NCI-H1694 treated with DMSO at 0.1 percent for 48 hours (cell line): ENCODE data around the gene HOXB5.

Experiments
- DNase-seq: peaks from one replicate; lab custom pipeline; 2025; lab: John Stamatoyannopoulos, UW

HOXB5 gene

DNA sequence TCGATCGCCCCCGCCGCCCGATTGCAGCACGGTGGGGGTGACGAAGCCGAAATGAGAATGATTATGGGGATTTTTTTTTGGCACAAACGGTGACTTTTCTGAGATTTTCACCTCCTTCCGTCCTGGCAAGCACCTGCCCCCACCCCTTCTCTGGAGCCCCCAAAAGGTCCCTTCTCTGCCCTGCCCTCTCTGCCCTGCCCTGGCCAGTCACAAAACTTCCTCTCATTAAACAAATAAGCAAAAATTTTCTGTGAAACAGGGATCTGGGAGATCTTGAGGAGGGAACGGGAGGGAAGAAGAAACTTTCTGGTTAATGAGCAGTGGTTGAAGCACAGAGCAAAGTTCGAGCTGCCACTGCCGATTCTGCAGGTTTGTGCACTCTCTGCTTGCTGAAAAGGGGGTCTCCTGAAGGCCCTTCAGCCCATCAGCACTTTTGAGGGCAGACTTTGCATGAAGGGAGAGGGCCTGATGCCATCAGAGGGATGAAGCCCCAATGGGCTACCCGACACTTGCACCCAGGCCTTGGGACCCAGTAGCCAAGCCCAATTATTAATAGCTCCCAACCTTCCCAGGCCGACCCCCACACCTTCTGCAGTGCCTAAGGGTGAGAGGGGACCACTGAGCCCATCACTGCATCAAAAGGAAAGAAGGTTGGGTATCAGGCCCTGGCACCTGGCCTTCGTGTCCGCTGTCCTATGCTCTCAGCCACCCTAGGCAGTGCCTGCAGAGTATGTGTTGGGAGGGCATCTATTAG is 22.6 kb upstream of the HOXB5 start:
- DNase-seq = no peak

DNA sequence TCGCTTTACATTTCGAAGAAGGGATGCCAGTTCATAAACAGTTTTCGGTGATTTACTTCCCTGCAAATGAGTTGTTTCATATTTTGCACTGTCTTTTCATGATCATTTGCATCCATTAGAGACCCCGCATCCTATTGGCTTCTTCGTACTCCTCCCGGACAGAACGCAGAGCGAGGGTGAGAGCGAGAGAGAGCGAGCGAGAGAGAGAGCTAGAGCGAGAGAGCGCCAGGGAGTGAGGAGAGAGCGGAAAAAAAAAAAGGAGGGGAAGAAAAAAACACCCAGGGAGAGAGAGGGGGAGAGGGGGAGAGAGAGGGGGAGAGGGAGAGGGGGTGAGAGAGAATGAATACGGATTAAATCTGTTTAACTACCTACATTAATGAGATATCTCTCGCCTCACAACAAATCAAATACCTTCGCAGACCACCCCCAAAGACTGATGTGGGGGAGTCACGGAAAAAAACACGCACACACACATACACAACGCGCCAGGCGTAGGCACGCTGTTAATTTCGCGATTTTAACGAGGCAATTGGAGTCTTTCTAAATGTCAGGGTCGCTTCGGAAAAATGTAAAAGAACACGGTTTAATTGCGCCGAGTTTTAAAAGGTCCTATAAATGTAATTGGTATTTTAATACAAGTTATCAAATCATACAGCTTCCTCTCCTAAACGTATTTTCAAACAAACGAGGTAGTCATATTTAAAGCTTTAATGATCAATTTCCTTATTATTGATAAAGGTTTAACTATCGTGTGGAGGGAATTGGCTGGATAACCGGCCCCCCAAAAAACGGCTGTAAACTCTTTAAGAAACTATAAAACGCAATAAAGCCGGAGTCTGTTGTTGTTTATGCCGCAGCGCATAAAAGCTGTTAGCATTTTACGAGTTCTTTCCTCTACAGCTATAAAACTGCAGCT is 21.7 kb upstream of the HOXB5 start, which contains the start of gene HOXB8:
Gene HOXB8, minus strand, starts transcription at position 246 of the 916 bp plus-strand sequence. CDS start 588 bp downstream, outside the sequence.
- DNase-seq = no peak

DNA sequence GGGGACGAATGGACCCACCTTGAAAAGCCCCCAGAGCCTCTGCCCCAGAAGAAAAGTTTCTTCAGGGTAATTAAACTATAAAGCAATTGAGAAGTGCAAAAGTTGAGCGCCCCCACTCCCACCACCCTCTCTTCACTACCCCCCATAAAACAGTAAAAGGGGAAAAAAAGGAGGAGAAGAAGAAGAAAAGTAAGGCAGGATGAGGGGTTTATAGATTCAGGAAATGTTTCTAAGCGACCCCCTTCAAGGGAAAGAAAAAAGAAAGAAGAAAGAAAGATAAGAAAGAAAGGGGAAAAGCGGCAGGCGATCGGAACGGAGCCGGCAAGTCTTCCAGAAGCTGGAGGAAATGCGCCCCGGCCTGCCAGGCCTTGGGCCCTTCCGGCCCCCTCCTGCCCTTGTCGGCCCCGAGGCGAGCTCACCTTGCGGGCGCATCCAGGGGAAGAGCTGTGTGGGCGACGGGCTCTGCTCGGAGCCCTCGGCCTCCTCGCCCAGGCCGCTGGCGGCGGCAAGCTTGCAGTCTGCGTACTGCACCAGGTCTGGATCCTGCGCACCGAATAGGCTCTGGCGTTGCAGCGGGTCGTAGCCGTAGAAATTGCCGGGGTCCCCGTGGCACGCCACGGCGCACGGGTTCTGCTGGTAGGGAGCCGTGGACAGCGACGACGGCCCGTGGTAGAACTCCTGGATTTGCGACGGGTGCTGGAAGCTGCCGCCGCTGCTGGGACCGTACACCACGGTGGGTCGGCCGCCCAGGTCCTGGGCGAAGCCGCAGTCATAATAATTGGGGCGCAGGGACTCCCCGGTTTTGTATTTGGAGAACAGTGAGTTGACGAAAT is 20.5 kb upstream of the HOXB5 start:
- DNase-seq = no peak

DNA sequence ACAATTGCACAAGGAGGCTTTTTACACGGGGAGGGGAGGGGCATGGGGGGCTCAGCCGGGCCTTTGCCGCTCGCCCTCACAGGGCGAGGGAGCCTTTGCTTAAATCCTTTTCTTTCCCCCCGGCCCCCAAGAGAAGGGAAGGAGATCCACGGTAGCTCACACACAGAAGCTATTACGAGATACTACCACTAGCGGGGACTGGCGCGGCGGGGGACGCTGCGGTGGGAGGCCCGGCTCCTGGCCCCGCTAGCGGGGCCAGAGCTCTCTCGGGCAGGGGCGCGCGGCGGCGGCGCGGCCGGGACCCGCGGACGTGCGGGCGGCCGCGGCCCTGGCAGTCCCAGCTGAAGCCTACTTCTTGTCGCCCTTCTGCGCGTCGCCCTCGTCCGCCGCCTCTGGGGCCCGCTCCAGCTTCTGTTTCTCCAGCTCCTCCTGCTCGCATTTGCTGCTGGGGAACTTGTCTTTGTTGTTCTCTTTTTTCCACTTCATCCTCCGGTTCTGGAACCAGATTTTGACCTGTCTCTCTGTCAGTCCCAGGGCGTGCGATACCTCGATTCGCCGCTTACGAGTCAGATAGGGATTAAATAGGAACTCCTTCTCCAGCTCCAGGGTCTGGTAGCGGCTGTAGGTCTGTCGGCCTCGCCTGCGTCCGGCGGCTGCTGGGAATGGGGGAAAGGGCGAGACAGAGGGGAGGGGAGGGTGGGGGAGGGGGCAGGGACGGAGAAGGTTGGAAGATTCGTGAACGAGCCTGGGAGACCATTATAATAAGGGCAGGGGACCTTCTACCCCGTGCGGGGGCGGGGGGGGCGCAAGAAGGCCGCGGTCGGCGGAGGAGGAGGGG is 19.5 kb upstream of the HOXB5 start:
- DNase-seq = peak; percentile 64

DNA sequence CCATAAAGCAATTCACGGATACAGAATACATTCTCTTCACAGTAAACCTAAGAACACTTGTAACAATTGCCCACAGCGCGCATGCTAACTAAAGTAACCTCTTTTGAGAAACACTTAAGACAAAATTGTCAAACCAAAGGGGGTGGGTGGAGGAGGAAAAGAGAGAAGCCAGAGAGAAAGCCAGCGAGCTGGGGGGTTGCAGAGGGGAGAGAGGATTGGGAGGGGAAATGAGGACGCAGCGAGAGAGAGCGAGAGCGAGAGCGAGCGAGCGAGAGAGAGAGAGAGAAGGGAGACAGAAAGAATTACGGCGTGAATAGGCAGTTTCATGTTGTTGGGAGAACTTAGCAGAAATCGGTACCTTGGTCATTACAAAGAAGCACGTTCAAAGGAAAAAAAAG is 18.9 kb upstream of the HOXB5 start:
- peak; percentile 64 for DNase-seq

DNA sequence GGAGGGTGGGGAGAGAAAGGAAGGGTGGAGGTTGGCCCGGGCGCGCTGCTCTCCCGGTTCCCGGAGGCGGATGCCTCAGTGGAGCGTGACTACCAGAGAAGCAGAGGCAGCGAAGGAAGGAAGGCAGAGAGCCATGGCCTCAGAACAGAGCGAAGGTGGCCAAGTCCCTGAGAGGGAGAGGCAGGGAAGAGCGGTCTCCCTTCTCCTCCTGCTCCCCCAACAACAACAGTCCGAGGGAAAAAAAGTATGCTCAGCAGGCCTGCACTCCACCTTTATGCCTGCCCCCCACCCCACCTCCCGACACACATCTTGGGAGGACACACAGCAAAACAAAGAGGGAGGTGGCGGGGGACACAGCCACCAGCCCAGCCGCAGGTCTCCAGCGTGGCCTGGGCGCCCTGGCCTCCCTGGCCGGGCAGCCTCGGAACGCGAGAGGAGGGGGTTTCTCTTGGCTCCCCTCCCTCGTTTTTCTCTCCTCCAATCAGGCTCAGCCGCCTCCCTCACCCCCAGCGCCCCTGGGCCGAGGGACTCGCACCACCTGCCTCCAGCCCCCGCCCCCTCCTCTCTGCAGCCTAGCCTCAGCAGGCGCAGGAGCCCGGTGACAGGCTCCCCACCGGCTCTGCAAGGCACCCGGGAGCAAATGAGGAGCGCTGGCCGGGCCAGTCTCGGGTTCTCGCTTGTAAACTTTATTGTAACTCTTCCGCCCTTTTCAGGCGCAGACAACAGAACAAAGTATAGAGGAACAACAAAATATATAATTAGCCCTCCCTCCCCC is 18.3 kb upstream of the HOXB5 start:
- DNase-seq = peak; percentile 45

DNA sequence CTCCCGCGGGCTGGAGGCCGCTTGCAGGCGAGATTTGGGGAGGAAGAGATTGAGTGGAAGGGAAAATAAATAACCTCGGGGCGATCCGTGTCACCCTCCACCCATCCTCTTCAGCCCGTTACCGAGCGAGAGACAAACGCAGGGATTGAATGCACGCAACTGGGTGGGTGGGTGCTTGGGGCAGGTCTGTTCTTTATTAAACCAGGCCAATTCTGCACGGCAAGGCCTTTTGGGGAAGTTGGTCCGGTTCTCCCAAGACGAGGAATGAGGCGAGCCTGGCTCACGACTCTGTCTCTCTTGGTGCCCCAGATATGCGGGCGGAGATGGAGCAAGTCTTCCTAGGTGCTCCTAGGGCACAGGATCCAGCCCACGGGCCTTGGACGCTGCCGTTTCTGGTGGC is 17.6 kb upstream of the HOXB5 start:
- DNase-seq = no peak

DNA sequence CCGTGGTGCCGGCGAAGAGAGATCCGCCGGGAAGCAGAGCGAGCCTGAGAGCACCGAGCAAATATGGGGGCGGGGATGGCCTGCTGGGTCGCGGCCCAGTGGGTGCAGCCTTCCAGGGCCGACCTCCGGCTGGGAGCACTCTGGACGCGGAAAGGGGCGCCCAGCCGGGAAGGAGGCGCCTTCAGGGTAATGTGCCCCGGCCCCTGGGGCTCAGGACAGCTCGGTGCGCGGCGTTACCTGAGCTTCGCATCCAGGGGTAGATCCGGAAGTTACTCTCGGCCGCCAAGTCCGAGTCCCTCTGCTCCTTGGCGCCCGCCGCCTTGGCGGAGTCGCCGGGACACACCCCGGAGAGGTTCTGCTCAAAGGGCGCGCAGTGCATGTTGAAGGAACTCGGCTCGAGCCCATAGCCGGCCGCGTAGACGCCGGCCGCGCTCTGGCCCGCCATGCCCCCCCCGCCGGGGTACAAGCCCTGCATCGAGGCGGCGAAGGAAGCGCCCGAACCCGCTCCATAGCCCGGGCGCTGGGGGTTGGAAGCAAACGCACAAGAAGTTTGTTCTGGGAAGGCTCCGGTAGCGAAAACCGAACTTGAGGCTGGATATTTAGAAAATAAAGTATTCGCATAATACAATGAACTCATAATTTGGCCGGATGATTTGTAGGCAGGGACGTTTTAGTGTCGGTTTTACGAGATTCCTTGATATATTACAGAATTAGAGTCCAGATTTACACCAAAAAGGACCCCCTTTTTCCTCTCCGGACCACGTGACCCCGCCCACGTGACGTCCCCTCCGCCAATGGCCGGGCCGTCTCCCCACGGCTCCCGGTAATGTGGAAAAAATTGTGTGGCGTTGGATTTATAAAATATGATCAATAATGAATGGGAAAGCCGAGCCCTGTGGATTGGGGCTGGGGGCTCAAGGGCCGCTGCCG is 17.0 kb upstream of the HOXB5 start, which contains the start of gene HOXB7:
Gene HOXB7, minus strand, starts transcription at position 736 of the 930 bp plus-strand sequence. Its CDS starts 99 bp downstream, at position 637.
- DNase-seq = peak; percentile 31

DNA sequence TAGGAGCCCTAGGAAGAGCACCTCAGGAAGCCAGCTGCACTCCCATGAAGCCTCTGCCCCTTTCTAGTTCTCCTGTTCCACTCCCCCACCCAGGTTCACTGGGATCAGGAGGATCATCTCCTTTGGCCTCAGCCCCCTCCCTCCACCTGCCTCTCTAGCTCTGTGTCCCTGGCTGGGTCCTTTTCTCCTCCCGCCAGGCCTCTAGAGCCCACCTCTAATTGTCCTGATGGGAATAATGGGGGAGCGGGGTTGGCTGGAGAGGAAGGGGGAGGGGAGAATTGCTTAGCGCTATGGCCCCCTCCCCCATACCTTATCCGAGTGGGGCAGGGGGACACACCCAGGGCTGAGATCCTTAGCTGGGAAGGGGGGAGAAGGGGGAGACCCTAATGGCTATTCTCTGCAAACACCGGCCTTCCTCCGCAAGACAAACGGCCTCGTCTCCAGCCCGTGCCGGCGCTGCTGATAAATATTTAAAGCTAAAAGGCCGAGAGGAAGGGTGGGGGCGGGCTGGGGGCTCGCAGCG is 16.2 kb upstream of the HOXB5 start:
- DNase-seq = no peak

DNA sequence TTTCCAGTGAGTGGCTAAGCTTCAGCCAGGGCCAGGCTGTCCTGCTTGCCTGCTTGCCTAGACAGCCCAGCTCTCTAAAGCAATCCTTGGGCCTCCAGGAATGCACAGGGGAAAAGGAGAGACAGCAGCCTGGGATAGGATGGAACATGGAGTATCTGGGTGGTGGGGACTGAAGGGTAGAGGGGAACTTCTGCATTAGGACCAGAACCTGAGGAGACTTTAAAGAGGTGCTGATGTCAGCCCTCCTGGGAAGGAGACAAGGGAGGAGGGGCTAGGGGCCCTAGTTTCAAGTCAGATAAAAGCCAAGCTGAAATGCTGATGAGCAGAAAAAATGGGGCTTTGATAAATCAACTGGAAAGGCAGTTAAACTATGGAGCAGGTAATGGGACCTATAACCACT is 15.5 kb upstream of the HOXB5 start:
- no peak for DNase-seq

DNA sequence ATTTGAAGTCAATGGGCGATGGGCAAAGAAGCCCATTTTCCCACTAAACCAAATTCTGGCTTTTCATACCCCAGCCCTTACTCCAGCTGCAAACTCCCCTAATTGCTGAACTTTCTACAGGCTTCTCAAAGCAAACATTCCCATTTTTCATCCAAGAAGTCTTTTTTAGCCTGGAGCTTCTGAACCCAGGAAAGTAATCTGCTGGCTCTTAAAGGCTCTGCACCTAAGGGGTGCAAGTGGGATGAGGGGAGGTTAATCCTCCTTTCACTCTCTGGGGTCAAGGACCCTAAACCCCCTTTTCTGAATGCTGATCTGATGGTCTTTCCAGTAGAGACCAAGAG is 14.9 kb upstream of the HOXB5 start:
- DNase-seq = no peak

DNA sequence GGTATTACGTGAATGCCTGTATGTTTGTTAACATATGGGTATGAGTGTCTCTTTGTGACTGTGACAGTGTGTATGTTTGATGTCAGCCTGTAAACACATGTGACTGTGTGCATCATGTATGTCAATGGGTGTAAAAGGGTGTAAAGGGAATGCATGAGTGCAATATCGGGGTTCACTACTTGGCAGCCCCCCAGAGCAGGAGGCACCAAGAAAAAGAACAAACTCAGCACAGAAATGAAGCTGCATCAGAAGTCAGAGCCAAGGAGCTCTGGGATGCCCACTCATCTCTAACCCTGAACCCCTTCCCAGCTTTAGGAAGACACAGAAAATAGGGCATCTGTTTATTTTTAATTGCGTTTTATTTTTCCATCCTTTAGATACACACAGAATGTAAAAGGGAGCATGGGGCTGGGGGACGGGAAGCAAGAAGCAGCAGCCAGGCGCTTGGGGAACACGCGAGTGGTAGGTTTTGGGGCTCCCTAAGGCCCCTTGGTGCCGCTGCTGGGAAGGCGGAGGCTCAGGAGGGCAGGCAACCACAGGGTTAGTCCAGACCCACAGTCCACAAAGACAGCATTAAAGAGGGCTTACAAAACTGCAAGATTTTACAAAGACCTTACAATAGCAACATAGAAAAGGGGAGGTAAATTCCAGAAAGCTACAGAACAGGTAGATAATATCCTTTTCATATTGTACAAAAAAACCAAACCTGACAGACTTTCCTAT is 13.5 kb upstream of the HOXB5 start:
- DNase-seq = no peak

DNA sequence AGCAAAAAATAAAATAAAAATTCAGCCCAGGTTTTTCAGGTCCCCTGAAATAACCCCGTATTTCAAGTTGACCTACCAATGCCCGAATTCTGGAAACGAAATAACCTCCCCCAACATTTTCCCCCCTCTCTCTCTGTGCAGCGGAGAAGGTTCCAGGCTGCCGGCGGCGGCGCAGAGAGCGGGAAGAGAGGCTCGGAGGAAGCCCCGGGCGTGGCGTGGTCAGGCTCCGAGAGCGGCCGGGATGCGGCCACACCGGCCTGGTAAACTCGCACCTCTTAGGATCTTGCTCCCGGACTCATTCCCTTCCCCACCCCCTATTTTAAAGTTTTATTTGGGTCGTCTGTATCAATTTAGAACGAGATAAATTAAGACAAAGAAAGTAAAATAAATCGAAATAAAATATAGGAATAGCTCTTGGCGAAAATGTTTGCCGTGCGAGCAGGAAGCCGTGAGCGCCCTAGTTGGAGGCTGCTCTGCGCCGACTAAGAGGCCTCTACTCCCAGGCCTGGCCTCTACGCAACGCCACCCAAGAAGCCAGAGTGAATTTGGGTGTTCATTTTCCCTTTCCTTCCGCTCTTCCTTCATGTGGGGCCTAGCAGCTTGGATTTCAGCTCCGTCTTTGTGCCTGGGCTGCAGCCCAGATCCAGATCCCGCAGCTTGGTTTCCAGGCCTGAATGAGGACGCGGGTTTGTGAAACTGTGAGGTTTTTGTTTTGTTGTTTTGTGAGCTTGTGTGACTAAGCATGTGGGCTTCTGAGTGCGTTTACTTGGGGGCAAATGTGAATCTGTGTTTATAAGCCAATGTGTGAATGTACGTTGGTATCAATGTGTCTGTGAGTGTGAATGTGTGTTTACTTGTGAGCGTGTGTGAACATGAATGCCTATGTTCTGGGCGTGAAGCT is 12.7 kb upstream of the HOXB5 start:
- DNase-seq = no peak

DNA sequence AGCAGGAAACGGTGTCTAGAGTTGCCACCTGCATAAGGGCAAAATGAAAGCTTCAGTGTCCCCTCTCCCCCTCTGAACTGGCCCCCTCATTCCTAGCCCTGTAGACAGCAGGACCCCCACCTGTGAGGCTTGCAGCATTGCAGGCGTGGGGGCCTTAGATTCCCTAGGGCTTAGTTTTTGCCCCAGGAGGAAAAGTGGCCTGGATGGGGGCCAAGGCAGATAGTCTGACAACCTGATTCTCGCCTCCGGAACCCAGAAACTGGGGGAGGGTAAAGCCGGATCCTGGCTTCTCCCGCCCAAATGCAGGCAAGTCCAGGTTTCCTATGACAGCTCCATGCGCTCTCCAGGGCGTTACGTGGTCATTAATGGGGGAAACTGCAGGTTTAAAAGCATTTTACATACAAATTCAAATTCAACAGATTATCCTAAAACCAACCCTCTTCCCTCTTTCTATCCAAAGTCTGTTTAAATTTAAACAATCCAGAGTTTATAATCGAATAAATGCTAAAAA is 11.9 kb upstream of the HOXB5 start:
- DNase-seq = no peak

DNA sequence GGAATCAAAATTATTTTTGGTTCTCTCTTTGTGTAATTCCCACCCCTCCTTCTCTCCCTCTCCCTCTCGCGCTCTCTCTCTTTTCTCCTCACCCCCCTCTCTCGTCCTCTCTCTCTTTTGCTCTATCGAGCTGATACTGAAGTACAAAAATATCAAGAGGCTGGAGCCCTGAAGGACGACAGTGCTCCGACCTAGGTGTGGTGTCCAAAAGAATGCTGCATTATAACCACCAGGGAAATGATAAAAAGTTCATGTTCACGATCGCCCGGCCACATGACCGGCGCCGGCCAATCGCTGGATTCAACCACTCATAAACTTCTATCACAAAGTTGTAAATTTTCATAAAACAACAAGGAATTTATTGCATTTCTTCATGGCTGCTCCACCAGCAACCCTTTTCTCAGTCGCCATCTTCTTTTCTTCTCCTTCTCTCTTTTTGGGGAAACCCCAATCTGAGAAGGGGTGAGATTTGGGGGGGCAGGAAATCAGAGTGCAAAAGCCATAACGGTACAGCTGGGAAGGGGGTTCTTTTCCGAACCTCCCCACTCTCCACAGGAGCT is 11.3 kb upstream of the HOXB5 start, which contains the start of gene HOXB6:
Gene HOXB6, minus strand, starts transcription at position 217 of the 560 bp plus-strand sequence. CDS start 6,836 bp downstream, outside the sequence.
- DNase-seq = no peak

DNA sequence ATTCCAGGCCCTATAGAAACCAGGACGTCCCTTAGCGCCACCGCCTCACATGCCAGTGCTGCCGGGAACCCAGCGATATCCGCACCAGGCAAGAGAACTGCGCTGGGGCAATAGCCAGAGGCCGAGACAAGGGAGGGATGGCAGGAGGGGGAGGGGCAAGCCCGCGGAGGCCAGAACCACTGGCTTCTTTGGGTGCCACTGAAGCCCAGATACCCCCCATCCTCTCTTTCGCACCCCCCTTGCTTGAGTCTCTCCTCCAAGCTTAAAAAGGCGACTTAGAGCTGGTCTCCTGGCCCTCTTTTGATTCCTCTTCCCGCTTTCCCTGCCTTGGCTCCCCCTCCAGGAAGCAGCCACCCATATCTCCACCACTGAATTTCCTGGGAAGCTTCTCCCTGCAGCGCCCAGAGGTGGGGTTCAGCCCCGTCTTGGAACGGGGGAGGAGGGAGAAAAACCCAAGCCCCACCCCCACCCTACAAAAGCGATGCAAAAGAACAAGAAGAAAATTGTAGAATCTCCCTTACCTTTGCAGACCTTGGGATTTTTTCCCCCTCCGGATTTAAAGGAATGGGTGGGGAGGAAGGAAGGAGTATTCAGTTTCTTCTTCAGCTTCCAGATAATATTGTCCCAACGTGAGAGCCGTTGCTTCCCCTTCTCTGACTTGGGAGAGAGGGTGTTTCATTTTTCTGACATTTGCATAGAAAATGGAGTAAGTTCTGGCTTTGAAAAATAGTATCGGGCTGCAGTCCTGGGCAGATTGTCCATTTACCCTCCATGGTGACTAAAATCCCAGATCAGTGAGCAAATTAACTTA is 10.6 kb upstream of the HOXB5 start:
- DNase-seq = no peak
